HG02981 (cell line): ENCODE data around the gene WDR49.
"Not testable (repeated sequence)": the region's sequence is repeated elsewhere in the genome, so short reads cannot be mapped to it uniquely, and the experiment has no call there.

Source experiments
- ATAC-seq: cut with Tn5 transposase; IDR thresholded peaks from one replicate; pipeline ENCODE4 v1.9.1; 2021; ENCODE audit warnings: mild to moderate bottlenecking, moderate library complexity; ENCODE audit not compliant: unreplicated experiment

WDR49 gene

GRCh38 chr3:167615030-167615429 lies 38.7 kb downstream of the WDR49 start:
- no peak for ATAC-seq

- not testable (repeated sequence) for ATAC-seq
These were observed 39.5 kb downstream of the WDR49 start for GRCh38 chr3:167614196-167614595.

GRCh38 chr3:167611718-167612117 lies 42.0 kb downstream of the WDR49 start:
- ATAC-seq = no peak

GRCh38 chr3:167609156-167609555 lies 44.6 kb downstream of the WDR49 start:
- no peak for ATAC-seq

GRCh38 chr3:167606836-167607235 lies 46.9 kb downstream of the WDR49 start:
- ATAC-seq = no peak

GRCh38 chr3:167605871-167606270 lies 47.9 kb downstream of the WDR49 start:
- ATAC-seq = no peak

GRCh38 chr3:167602041-167602440 lies 51.7 kb downstream of the WDR49 start:
- ATAC-seq = no peak

GRCh38 chr3:167587651-167588050 lies 66.1 kb downstream of the WDR49 start:
- ATAC-seq = no peak

GRCh38 chr3:167575000-167575600 lies 78.6 kb downstream of the WDR49 start:
- no peak for ATAC-seq

GRCh38 chr3:167572991-167573390 lies 80.8 kb downstream of the WDR49 start:
- no peak for ATAC-seq

- ATAC-seq = no peak
These were observed 85.1 kb downstream of the WDR49 start for GRCh38 chr3:167568634-167569033.

- ATAC-seq = no peak
These were observed 88.3 kb downstream of the WDR49 start for GRCh38 chr3:167565489-167565888.

GRCh38 chr3:167564612-167565011 lies 89.1 kb downstream of the WDR49 start:
- no peak for ATAC-seq

GRCh38 chr3:167559924-167560323 lies 93.8 kb downstream of the WDR49 start:
- ATAC-seq = no peak

GRCh38 chr3:167554898-167555297 lies 98.8 kb downstream of the WDR49 start:
- no peak for ATAC-seq

- ATAC-seq = no peak
These were observed 115.7 kb downstream of the WDR49 start for GRCh38 chr3:167538081-167538480.

- no peak for ATAC-seq
These were observed 132.8 kb downstream of the WDR49 start for GRCh38 chr3:167521006-167521355.

- ATAC-seq = no peak
These were observed 133.3 kb downstream of the WDR49 start for GRCh38 chr3:167520266-167521005.

- no peak for ATAC-seq
These were observed 145.8 kb downstream of the WDR49 start for GRCh38 chr3:167507954-167508353.

GRCh38 chr3:167502401-167502800 lies 151.3 kb downstream of the WDR49 start:
- no peak for ATAC-seq

GRCh38 chr3:167501941-167502340 lies 151.8 kb downstream of the WDR49 start:
- ATAC-seq = no peak

GRCh38 chr3:167497903-167498302 lies 155.8 kb downstream of the WDR49 start:
- no peak for ATAC-seq

- no peak for ATAC-seq
These were observed 160.5 kb downstream of the WDR49 start for GRCh38 chr3:167493244-167493643.
